MM.1S (cell line): Measurements from ENCODE around the gene CD248.
"Not testable (repeated sequence)": the region's sequence is repeated elsewhere in the genome, so short reads cannot be mapped to it uniquely, and the experiment has no call there.

Experiments used
- DNase-seq: peaks from one replicate; pipeline ENCODE4 v3.0.0-alpha.2; 2015
- H2AFZ ChIP-seq: fragments of 300-600 bp; sonication (generic); 2 replicates; pipeline ENCODE4 v1.6.0; 2016; ENCODE audit warnings: antibody characterized with exemption, low read length
- H3F3A ChIP-seq: fragments of 300-600 bp; sonication (generic); 2 replicates; pipeline ENCODE4 v1.6.1; 2016; ENCODE audit warnings: mild to moderate bottlenecking, antibody characterized with exemption, low read length, moderate library complexity, mixed read lengths; ENCODE audit not compliant: insufficient read depth
- H3K27ac ChIP-seq: fragments of 300-600 bp; sonication (generic); 2 replicates; pipeline ENCODE4 v1.5.1; 2016; ENCODE audit warnings: mild to moderate bottlenecking, low read length
- H3K27me3 ChIP-seq: fragments of 300-600 bp; sonication (generic); replicated peaks from 2 replicates; pipeline ENCODE4 v1.6.0; 2016; ENCODE audit warnings: low read length; ENCODE audit not compliant: insufficient read depth
- H3K36me3 ChIP-seq: fragments of 300-600 bp; sonication (generic); replicated peaks from 2 replicates; pipeline ENCODE4 v1.6.1; 2016; ENCODE audit warnings: mild to moderate bottlenecking, low read length, mixed read lengths; ENCODE audit not compliant: insufficient read depth
- H3K4me1 ChIP-seq: fragments of 300-600 bp; sonication (generic); 2 replicates; pipeline ENCODE4 v1.6.1; 2016; ENCODE audit warnings: low read length, mixed read lengths
- H3K4me2 ChIP-seq: fragments of 300-600 bp; sonication (generic); 2 replicates; pipeline ENCODE4 v1.6.0; 2016; ENCODE audit warnings: low read depth, low read length
- H3K4me3 ChIP-seq: fragments of 300-600 bp; sonication (generic); 2 replicates; pipeline ENCODE4 v1.5.1; 2016; ENCODE audit warnings: low read length, mixed read lengths
- H3K79me2 ChIP-seq: fragments of 300-600 bp; sonication (generic); 2 replicates; pipeline ENCODE4 v1.6.1; 2016; ENCODE audit warnings: mixed run types, low read length, mixed read lengths
- H3K9ac ChIP-seq: fragments of 300-600 bp; sonication (generic); 2 replicates; pipeline ENCODE4 v1.6.1; 2016; ENCODE audit warnings: low read length, mixed read lengths
- H3K9me2 ChIP-seq: fragments of 300-600 bp; sonication (generic); replicated peaks from 2 replicates; pipeline ENCODE4 v1.6.1; 2016; ENCODE audit warnings: mild to moderate bottlenecking, low read length, mixed read lengths; ENCODE audit not compliant: insufficient read depth
- H3K9me3 ChIP-seq: fragments of 300-600 bp; sonication (generic); replicated peaks from 2 replicates; pipeline ENCODE4 v1.6.1; 2016; ENCODE audit warnings: mild to moderate bottlenecking, low read length, mixed read lengths; ENCODE audit not compliant: insufficient read depth
- H4K20me1 ChIP-seq: fragments of 300-600 bp; sonication (generic); 2 replicates; pipeline ENCODE4 v1.6.1; 2016; ENCODE audit warnings: mild to moderate bottlenecking, low read length, moderate library complexity, mixed read lengths; ENCODE audit not compliant: insufficient read depth
- EZH2 ChIP-seq: fragments of 300-600 bp; sonication (generic); optimal IDR thresholded peaks from 2 replicates; pipeline ENCODE3; 2017; ENCODE audit warnings: low read depth, mild to moderate bottlenecking, antibody characterized with exemption, low read length, mixed read lengths
- EZH2phosphoT487 ChIP-seq: fragments of 300-600 bp; sonication (generic); IDR thresholded peaks from 2 replicates; pipeline ENCODE4 v1.6.1; 2018; ENCODE audit warnings: antibody characterized with exemption, low read length
- TF ChIP-seq, protein P1 (sequence below): fragments of 300-600 bp; sonication (generic); IDR thresholded peaks from 2 replicates; pipeline ENCODE4 v1.5.1; 2016; ENCODE audit warnings: antibody characterized with exemption, low read length, mixed read lengths

CD248 gene

DNA sequence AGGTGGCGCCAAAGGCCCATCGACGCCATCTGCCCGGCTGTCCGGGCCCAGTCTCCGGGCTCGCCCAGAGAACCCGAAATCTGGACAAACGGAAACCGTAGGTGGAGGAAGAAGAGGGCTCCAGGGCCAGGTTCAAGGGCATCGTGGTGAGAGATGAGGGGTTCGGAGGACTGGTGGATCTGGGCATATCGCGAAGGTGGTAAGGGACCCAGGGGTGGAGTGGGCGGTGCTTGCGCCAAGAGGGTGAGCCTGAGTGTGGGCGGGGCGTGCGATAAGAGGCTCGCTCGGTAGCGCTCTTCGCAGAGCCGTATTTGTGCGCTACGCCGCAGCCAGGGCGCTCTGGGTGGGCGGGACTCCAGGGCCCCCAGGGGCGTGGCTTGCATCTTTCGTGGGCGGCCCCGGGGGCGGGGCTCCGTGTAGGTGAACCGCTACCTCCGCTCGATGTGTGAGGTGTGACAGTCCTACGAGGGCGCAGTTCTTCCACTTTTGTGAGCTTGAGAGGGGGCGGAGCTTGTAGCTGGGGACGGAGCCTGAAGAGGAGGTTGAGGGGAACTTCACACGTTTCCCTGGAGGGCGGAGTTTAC is 4.8 kb downstream of the CD248 start:
- Histone ChIP-seq H3K9me3 (no peaks in the 10 kb centered on the region), H3K79me2 (no peaks in the 10 kb centered on the region), H3K4me1 (no peaks in the 10 kb centered on the region), H3K4me3 (peak overlapping the region; percentile 54), H4K20me1 (no peaks in the 10 kb centered on the region), H3F3A (no peaks in the 10 kb centered on the region), H3K9me2 (no peaks in the 10 kb centered on the region), H3K9ac (no peak overlapping the region; the same call in 1 of the 2 replicates), H3K36me3 (no peaks in the 10 kb centered on the region), H2AFZ (peak overlapping the region; percentile 43), H3K4me2 (peak overlapping the region; percentile 61), H3K27ac (peak overlapping the region; percentile 25; the same call in 1 of the 2 replicates), H3K27me3 (peaks cover 73% of the 10 kb centered on the region)
- TF ChIP-seq EZH2 (no peak), EZH2phosphoT487 (no peak)
- TF ChIP-seq, protein P1, sequence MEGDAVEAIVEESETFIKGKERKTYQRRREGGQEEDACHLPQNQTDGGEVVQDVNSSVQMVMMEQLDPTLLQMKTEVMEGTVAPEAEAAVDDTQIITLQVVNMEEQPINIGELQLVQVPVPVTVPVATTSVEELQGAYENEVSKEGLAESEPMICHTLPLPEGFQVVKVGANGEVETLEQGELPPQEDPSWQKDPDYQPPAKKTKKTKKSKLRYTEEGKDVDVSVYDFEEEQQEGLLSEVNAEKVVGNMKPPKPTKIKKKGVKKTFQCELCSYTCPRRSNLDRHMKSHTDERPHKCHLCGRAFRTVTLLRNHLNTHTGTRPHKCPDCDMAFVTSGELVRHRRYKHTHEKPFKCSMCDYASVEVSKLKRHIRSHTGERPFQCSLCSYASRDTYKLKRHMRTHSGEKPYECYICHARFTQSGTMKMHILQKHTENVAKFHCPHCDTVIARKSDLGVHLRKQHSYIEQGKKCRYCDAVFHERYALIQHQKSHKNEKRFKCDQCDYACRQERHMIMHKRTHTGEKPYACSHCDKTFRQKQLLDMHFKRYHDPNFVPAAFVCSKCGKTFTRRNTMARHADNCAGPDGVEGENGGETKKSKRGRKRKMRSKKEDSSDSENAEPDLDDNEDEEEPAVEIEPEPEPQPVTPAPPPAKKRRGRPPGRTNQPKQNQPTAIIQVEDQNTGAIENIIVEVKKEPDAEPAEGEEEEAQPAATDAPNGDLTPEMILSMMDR = peak; percentile 69
- peak; percentile 73 for DNase-seq

DNA sequence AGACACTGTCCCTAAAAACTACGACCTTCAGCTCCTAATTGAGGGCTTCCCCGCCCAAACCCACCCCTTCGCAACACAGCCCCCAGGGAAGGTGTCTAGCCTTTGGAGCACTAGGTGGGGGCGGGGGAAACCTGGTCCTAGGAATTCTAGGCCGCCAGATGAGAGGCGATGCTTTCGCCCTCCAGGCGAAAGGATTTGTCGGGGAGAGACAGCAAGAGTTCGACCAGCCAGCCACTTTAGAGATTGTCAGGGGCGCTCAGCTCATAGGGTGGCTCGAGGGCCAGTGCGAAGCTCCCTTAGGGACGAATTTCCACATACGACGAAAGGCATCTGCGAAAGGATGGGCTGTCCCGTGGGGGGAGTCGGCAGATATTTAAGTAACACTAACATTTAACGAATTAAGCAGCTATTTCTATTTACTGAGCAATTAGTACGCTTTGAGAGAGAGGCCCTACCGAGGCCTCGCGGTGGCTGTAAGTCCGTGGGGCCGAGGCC is 5.3 kb downstream of the CD248 start:
- Histone ChIP-seq H3K27ac (no peak overlapping the region), H3K4me2 (peak overlapping the region; percentile 61), H3K4me1 (no peaks in the 10 kb centered on the region), H3K36me3 (no peaks in the 10 kb centered on the region), H2AFZ (0 out of 2 replicates have a peak overlapping the region, but pooled peaks have one; percentile 43), H3K79me2 (no peaks in the 10 kb centered on the region), H3K27me3 (peaks cover 74% of the 10 kb centered on the region), H3K9ac (no peak overlapping the region), H3F3A (no peaks in the 10 kb centered on the region), H3K9me3 (no peaks in the 10 kb centered on the region), H3K9me2 (no peaks in the 10 kb centered on the region), H3K4me3 (peak overlapping the region; percentile 54; the same call in 1 of the 2 replicates), H4K20me1 (no peaks in the 10 kb centered on the region)
- TF ChIP-seq EZH2 (no peak), EZH2phosphoT487 (no peak)
- TF ChIP-seq, protein P1 = no peak
- DNase-seq = no peak

DNA sequence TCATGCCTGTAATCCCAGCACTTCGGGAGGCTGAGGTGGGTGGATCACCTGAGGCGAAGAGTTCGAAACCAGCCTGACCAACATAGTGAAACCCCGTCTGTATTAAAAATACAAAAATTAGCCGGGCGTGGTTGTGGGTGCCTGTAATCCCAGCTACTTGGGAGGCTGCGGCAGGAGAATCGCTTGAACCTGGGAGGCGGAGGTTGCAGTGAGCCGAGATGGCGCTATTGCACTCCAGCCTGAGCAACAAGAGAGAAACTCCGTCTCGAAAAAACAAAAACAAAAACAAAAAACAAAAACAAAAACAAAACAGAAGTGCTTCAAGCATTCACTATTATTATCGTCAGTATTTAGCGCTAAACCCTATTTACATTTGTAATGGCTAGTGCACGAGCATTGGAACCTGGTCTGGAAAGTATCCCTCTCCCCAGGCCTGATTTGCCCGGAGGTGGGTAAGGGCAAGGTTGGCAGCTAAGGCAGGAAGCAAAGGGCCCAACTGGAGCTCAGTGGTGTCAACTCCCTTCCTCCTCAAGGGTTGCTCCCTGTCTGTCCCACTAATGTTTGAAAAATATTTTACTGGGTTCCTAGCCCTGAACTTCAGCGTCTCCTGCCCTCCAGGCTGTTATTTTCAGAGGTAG is 5.9 kb downstream of the CD248 start:
- H3K9me2 ChIP-seq, H3K27ac ChIP-seq, H3K4me3 ChIP-seq, H3K9me3 ChIP-seq, H3K9ac ChIP-seq, H3K79me2 ChIP-seq, H3K36me3 ChIP-seq, H3F3A ChIP-seq, H2AFZ ChIP-seq, DNase-seq, H4K20me1 ChIP-seq, H3K4me1 ChIP-seq, H3K4me2 ChIP-seq: not testable (repeated sequence)
- H3K27me3 ChIP-seq = peaks cover 73% of the 10 kb centered on the region

DNA sequence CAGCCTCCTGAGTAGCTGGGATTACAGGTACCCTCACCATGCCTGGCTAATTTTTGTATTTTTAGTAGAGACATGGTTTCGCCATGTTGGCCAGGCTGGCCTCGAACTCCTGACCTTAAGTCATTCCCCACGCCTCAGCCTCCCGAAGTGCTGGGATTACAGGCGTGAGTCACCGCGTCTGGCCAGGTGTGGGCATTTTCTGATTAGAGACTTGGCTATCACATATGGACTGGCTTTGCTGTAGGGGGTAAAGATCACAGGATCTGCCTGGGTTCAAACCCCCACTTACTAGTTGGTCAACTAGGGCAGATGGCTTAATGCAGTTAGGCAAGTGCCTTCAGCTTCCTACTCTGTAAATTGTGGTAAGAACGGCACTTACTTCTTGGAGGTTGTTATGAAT is 6.5 kb downstream of the CD248 start:
- peaks cover 72% of the 10 kb centered on the region for H3K27me3 ChIP-seq
- no peak overlapping the region for H3K4me2 ChIP-seq
- TF ChIP-seq, protein P1 = no peak
- no peak for TF ChIP-seq EZH2phosphoT487
- no peak for TF ChIP-seq EZH2
- H3K9me3 ChIP-seq = no peaks in the 10 kb centered on the region
- H3F3A ChIP-seq = no peaks in the 10 kb centered on the region
- no peak overlapping the region for H3K4me3 ChIP-seq
- no peaks in the 10 kb centered on the region for H3K36me3 ChIP-seq
- H3K79me2 ChIP-seq = no peaks in the 10 kb centered on the region
- no peak overlapping the region for H3K9ac ChIP-seq
- H2AFZ ChIP-seq = no peak overlapping the region
- no peaks in the 10 kb centered on the region for H3K9me2 ChIP-seq
- no peaks in the 10 kb centered on the region for H4K20me1 ChIP-seq
- no peak for DNase-seq
- no peak overlapping the region for H3K27ac ChIP-seq
- H3K4me1 ChIP-seq = no peaks in the 10 kb centered on the region
